ENCODE results near the gene RFC2. TPM values are rescaled to one million over a fixed set of nuclear protein-coding genes. Genes with fewer than 3 reads are reported as not detected.
A peak's percentile ranks its signal among the peaks of the same experiment; 100 is the strongest.

RFC2 gene
- total RNA-seq, 1 experiment from 2014 or later: 85.3 TPM

DNA sequence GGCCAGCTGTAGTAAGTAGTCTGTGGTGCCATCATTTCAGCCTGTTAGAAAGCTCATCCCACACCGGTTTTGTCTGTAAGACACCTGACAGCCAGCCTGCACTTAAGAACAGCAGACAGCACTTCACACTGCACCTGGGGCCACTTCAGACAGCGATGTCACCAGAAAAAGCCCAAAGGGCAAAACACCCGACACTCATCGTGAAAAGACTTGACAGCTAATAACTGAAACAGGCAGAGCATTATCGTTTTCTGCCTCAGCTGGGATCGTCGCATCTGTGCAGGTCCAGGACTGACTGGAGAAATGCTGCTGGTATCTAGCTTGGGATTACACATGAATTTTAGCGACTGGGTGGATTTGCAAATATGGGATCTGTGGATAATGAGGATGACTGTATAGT, 61.1 kb downstream of the RFC2 start:
- no peak for DNase-seq (ENCODE audit: low read depth)

DNA sequence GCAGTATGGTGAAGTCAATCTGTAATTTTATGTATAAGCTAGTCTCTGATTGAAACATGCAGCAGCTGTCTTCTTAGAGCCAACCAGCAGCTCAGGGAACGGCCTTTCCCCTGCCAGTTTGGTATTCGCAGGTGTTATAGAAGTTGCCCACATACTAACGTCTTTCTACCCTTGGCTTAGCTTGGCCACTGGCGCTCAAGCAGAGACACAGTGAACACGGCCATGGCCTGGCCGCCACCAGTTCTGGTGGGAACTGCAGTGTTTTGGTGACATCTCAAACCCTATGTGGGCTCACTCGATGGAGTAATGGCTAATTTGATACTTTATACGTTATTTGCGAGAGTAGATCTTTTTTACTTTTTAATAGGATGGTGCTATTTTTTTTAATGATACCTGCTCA, 63.0 kb downstream of the RFC2 start:
- no peak for DNase-seq (ENCODE audit: low read depth)

DNA sequence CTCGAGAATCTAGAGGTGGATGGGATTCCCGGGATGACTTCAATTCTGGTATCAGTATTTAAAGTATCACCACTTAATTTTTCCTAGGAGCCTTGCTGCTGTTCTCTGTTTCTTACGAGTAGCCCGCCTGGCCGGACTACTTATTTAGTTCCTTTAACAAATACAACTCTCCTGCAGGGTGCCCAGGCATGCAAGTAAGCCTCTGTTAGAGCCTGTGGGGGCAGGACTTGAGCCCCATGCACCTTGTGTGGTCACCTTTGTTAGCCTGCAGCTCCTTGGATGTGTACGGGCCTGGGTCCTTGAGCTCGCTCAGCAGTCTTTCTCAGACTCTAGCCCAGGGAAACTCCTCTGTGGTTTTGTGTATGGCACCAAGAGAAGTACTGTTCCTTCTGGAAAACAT, 63.9 kb downstream of the RFC2 start:
- DNase-seq (ENCODE audit: low read depth): no peak

DNA sequence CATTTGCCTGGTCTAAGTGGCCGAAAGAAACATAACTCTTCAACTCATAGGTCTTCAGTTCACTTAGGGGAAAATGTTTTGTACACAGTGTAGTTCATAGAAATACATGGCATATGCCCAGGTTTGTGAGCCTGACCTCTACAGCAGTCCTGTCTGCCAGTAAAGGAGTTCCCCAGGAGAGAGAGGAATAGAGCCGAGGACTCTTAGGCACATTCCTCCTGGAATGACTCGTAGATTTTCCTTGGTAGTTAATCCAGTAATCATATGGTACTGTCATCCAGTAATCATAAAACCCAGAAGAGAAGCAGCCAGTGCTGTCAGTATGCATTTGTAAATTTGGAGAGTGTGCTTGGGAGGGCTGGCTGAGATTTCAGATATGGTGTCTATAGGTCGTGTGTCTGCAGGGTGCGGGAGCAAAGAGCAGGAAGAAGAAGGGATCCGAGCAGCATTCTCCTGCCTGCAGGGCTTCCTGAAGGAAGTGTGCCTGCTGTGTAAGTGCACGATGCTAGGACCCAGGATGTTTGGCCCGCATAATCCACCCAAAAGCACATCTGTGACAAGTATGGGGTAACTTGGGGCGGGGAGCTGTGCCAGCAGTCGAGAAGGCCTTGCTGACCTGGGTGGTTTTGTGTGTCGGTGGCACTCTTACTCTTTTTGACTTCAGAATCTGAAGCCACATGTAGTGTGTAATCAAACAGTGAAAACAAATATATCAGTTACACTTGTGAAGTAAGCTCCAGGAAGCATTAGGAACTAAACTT, 66.1 kb downstream of the RFC2 start:
- peak; percentile 64 for DNase-seq (ENCODE audit: low read depth)

DNA sequence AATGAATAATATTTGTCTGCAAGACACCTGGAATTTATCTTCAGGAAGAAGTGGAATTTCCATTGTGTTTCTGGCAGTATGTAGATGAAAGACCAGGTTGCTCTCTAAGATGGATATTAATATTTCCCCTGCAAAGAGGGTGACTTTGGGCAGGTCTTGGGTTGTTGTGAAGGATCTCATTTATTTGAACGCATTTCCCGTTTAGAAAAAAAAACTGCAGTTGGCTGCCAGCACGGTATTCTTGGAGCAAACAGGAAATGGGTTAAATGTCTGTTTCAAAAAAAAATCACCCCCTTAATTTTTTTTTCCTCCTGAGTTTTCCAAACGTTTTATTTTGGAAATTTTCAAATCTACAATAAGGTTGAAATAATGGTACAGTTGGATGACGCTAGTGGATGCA, 68.6 kb downstream of the RFC2 start:
- DNase-seq (ENCODE audit: low read depth): no peak

DNA sequence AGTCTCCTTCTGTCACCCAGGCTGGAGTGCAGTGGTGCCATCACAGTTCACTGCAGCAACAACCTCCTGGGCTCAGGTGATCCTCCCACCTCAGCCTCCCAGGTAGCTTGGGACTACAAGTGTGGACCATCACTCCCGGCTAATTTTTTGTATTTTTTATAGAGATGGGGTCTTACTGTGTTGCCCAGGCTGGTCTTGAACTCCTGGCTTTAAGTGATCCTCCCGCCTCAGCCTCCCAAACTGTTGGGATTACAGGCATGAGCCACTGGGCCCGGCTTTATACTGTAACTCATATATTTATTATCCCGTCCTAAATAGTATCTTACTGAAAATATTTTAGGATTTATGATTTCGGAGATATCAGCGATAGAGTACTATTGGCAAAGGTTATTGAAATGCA, 69.2 kb downstream of the RFC2 start:
- DNase-seq (ENCODE audit: low read depth): no peak

DNA sequence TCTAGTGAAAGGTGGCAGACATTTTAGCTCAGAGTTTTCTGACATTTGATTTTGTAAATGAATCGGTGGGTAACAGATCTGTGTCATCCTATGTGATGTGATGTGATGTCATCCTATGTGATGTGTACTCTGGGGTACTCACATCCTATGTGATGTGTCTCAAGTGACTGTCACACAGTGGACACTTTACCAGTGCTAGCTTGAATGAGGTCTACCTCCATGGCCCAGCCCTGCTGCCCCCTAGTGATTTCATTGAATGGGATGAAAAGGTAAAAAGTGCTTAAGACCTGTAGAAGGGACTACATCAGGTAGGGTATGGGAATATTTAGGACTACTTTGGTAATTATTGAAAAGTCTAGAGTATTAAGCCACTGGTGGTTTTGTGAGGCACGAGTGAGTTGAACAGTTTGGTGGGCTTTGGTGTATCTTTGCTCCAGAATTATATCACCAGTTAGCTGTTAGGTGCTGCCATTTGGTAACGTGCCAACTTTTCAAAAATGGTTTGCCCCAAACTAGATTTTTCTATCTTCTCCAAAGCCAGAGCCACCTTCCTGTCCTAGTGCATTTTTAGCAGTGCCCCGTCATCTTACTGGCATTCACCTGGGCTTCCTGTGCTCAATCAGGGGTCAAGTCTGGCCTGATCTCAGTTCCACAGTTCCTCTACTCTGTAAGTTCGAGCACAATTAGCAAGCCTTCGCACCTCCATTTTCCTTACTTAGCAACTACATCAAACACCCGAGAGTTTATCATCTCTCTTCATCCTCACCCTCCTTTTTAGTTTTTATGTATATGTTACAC, 70.3 kb downstream of the RFC2 start:
- DNase-seq (ENCODE audit: low read depth): no peak

DNA sequence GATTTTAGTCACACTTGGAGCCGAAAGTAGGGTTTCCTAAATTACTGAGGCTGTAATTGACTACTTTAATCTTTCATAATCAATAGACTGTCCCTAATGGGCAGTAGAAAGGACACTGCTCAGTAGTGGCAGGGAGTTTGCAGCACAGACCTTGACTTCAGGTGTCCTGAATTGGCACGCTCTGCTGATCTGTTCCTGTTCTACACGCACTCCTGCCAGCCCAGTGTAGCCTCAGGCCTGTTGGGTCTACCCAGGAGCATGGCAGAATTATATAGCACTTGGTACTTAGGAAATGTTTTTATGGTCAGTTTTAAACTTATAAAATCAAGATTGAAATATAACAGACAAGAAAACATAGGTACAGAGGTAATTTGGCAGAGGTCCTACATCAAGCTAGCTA, 71.1 kb downstream of the RFC2 start:
- DNase-seq (ENCODE audit: low read depth): no peak

DNA sequence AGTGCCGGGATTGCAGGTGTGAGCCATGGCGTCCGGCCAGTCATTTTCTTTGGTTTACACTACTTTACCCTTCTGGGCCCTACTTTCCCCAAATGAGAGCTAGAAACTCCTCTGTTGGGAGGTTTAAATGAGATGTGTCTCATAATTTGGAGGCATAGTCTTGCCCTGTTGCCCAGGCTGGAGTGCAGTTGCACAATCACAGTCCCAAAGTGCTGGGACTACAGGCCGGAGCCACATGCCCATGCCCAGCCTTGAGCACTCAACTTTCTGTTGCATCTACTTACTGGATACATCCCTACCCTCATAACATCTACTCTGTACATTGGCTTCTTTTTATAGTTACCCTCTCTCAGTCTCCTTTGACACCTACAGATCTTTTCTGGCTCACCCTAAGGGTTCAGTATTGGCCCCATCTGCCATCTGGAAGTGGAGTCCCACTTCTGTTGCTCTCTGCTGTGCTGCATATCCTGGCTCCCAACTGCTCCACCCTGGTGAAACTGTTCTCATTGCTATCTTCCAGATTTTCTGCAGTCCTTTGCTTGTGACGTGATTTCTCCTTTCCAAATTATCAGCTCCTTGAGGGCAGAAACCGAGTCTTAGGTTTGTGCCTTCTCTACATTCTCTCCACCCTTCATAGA, 71.6 kb downstream of the RFC2 start:
- DNase-seq (ENCODE audit: low read depth): no peak

DNA sequence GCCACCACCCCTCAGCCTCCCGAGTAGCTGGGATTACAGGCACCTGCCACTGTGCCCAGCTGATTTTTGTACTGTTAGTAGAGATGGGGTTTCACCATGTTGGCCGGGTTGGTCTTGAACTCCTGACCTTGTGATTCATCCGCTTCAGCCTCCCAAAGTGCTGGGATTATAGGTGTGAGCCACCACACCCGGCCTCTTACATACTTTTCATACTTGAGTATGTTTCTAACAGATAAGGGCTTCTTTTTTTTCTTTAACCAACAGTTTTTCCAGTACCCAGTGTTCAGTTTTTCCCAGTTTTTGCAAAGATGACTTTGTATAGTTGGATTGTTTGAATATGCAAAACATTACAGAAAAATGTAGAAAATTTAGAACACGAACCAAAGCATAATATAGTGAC, 72.4 kb downstream of the RFC2 start:
- no peak for DNase-seq (ENCODE audit: low read depth)

Other genes with a start within 250 kb of the RFC2 start
- 2.1 and 3.3 TPM in 2 replicates for gene ELN, start 226.2 kb downstream of the RFC2 start, total RNA-seq (2014; rRNA removed)
- gene LIMK1, start 170.6 kb downstream of the RFC2 start, total RNA-seq (2014; rRNA removed): 103 and 121 TPM in 2 replicates
- 433 and 448 TPM in 2 replicates for gene EIF4H, start 80.0 kb downstream of the RFC2 start, total RNA-seq (2014; rRNA removed)
- gene LAT2, start 44.4 kb downstream of the RFC2 start, total RNA-seq (2014; rRNA removed): 0.23 and 3.6 TPM in 2 replicates
- 37.1 and 39.4 TPM in 2 replicates for gene CLIP2, start 35.0 kb upstream of the RFC2 start, total RNA-seq (2014; rRNA removed)
- 18.1 and 19.7 TPM in 2 replicates for gene GTF2IRD1, start 199.5 kb upstream of the RFC2 start, total RNA-seq (2014; rRNA removed)

Measured in LHCN-M2 (cell line).